Measurements from ENCODE around the gene CHAC1.

CHAC1 gene

GRCh38 chr15:40932156-40932555, 21.1 kb upstream of the CHAC1 start:
- TF ChIP-seq CTCF (conservative IDR thresholded peaks at IDR 0.05; ENCODE audit: low read depth, low read length) = no peak
- no peak overlapping the region for H3K4me3 ChIP-seq (ENCODE audit: low read depth, low read length)
- no peak for DNase-seq (ENCODE audit: low read depth)

DNA sequence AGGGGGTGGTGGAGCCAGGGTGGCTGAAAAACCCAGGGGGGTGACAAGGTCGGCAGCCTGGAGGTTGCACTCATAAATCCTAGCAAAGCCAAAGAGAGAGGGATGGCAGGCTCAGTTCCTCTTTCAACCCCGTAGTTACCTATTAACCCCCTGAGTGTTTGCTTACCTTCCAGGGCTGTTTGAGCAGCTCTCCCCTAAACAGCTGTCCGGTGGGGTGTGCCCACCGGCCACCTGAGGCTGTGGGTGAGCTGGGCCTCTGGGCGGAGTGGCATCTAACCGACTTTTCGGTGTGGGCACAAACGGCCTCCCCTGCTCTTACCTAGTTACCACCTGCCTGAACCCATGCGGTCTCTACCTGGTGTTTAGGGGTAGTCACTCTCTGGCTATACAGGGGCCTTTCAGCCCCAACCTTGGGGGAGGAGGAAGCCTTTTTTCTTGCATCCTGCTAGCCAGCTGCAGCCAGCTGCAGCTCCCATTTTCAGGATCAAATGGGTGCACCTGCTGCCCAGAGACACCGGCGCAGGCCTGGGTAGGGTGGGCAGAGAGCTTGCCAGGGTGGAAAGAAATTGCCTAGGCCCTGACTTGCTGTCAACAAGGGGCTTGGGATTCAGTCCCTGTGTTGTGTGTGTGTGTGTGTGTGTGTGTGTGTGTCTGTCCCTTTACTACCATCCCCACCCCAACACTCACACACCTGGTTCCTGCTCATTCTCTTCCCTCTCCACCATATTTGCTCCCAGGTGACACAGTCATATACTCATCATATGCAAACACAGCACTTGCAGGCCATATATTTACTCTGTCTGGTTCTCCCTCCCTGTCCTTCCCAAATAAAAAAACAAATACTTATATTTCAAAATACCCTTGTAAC, 20.4 kb upstream of the CHAC1 start:
- H3K4me3 ChIP-seq (ENCODE audit: low read depth, low read length) = no peak overlapping the region
- DNase-seq (ENCODE audit: low read depth) = no peak
- no peak for TF ChIP-seq CTCF (conservative IDR thresholded peaks at IDR 0.05; ENCODE audit: low read depth, low read length)

- TF ChIP-seq CTCF (conservative IDR thresholded peaks at IDR 0.05; ENCODE audit: low read depth, low read length) = no peak
- no peak overlapping the region for H3K4me3 ChIP-seq (ENCODE audit: low read depth, low read length)
- no peak for DNase-seq (ENCODE audit: low read depth)
Measured at GRCh38 chr15:40933517-40933902, 19.8 kb upstream of the CHAC1 start.

- no peak for DNase-seq (ENCODE audit: low read depth)
- no peak overlapping the region for H3K4me3 ChIP-seq (ENCODE audit: low read depth, low read length)
- TF ChIP-seq CTCF (conservative IDR thresholded peaks at IDR 0.05; ENCODE audit: low read depth, low read length) = no peak
Measured at GRCh38 chr15:40934457-40934856, 18.8 kb upstream of the CHAC1 start.

GRCh38 chr15:40936234-40936708, 17.0 kb upstream of the CHAC1 start:
- DNase-seq (ENCODE audit: low read depth) = no peak
- no peak for TF ChIP-seq CTCF (conservative IDR thresholded peaks at IDR 0.05; ENCODE audit: low read depth, low read length)
- no peak overlapping the region for H3K4me3 ChIP-seq (ENCODE audit: low read depth, low read length)

DNA sequence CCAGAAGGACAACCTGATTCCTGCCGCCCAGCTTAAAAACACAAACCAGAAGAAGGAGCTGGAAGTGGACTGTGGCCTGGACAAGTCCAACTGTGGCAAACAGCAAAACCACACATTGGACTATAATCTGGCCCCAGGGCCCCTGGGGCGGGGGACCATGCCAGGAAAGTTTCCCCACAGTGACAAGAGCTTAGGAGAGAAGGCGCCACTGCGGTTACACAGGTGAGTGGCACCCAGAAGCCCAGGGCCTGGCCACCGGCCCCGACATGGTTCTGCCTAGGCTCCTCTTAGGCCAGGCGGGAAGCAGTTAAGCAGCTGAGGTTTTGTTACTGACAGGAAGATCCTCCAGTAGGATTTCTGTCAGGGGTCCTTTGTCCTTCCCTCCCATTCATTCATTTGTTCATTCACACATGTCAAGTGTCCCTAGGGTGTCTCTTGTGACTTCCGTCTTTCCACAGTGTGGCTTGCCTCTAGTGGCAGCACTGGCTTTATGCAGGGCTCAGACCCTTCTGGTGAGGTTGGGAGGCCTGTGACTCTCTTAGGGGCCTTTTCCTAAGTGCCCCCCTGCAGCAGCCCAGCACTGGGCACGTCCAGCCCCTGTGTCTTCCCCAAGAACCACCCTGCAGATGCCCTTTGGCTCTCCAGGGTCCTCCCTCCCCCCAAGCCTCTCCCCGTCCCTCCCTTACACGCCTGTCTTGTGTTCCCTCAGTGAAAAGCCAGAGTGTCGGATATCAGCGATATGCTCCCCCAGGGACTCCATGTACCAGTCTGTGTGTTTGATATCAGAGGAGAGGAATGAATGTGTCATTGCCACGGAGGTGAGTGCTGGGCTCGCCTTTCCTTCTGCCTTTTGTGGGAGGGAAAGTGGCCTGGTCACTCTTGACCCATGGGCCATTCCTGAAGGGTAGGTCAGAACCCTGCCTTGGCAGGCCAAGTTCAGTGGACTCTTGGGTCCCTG, 16.3 kb upstream of the CHAC1 start:
- no peak for TF ChIP-seq CTCF (conservative IDR thresholded peaks at IDR 0.05; ENCODE audit: low read depth, low read length)

More for the DNA sequence above, 16.3 kb upstream of the CHAC1 start:
- peak; percentile 73 for DNase-seq (ENCODE audit: low read depth)
- H3K4me3 ChIP-seq (ENCODE audit: low read depth, low read length) = no peak overlapping the region
